Measurements from ENCODE around the gene STX1B.
"Not testable (repeated sequence)": the region's sequence is repeated elsewhere in the genome, so short reads cannot be mapped to it uniquely, and the experiment has no call there.

Gene STX1B

GRCh38 chr16:30951750-30952149 lies 58.7 kb downstream of the STX1B start:
- DNase-seq (ENCODE audit: low read depth) = peak; percentile 93

DNA sequence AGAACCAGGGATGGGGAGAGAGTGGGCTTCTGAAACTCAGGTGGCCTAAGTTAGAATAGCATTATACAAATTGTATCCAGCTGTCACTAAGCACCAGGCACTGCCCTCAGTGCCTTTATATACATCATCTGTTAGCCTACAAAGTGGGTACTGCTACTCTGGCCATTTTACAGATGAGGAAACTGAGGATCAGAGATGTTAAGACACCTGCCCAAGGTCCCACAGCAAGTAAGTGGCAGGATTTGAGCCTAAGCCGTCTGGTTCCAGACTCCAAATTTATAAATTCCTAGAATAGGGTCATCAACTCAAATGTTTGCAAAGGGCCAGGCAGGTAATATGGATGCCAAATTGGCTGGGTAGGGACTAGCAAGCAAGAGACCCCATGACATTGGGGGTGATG lies 59.2 kb downstream of the STX1B start:
- DNase-seq (ENCODE audit: low read depth) = no peak

DNA sequence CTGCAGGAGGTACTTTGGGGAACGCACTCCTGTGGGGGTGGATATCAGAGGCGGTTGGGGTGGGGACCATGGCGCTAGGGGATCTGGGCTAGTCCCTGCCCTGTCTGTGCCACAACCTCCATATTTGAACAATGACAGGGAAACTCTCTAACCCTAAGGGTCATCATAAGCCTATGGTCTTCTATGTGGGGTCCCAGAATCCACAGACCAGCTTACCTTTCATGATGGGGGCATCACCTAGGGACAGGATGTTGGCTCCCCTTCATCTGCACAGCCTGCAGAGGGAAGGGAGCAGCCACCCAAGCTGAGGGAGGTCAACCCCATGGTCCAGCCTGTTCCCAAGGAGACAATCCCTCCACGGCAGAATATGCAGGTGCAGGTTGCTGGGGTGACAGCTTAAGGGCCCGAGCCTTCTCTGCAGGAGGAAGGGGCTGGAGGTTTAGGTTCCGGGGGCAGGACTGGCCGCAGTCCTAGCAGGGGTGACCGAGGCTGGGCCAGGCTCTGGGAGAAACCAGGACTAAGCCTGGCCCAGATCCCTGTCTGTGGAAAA lies 59.8 kb downstream of the STX1B start:
- no peak for DNase-seq (ENCODE audit: low read depth)

- peak; percentile 90 for DNase-seq (ENCODE audit: low read depth)
Observed at GRCh38 chr16:30949650-30950515, 60.6 kb downstream of the STX1B start.

- DNase-seq (ENCODE audit: low read depth) = peak; percentile 67
Observed at GRCh38 chr16:30948667-30949649, 61.5 kb downstream of the STX1B start, which contains the start of gene ORAI3. Gene ORAI3 (plus strand): TSS chr16:30949068. CDS start chr16:30949290, 222 bp downstream.

GRCh38 chr16:30947859-30948666 lies 62.4 kb downstream of the STX1B start:
- peak; percentile 99 for DNase-seq (ENCODE audit: low read depth)

DNA sequence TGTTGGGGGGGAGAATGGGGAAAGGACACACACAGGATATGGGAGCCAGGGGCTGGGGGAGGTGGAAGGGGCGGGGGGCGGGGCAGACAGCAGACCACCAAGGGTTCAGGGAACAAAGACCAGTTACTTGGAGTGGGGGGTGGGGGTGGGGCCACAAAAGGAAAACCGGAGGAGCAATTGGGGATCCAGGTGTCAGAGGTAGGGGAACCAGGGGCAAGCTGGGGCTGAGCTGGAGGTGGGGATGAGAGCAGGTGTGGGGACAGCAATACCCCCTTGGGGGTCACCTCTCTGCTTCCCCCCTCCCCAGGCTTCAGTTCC lies 62.9 kb downstream of the STX1B start:
- DNase-seq (ENCODE audit: low read depth) = no peak

DNA sequence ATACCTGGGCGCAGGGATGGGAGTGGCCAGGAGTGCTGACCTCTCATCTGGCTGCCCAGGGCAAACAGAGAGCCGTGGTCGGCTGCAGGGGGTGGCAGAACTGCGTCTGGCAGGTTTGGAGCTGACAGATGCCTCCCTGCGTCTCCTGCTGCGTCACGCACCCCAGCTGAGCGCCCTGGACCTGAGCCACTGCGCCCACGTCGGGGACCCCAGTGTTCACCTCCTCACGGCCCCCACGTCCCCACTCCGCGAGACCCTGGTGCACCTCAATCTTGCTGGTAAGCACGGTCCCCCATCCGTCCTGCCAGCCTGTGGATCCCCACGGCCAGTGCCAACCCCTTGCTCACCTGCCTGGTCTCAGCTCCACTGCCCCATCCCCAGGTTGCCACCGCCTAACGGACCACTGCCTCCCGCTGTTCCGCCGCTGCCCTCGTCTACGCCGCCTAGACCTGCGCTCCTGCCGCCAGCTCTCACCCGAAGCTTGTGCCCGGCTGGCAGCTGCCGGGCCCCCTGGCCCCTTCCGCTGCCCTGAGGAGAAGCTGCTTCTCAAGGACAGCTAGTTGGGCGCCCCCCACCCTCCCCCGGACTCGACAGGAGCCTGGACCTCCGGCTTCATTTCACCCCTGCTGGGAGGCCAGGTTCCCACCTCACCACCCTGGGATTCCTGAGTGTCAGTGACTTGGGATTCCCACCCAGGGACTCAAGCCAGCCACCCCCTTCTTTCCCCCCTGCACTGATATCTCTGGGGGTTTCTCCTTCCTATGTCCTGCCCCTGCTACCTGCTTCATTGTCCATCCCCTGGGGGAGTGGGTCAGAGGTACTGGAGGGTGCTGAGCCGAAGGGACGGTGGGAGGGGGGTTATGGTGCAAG lies 63.5 kb downstream of the STX1B start:
- no peak for DNase-seq (ENCODE audit: low read depth)

DNA sequence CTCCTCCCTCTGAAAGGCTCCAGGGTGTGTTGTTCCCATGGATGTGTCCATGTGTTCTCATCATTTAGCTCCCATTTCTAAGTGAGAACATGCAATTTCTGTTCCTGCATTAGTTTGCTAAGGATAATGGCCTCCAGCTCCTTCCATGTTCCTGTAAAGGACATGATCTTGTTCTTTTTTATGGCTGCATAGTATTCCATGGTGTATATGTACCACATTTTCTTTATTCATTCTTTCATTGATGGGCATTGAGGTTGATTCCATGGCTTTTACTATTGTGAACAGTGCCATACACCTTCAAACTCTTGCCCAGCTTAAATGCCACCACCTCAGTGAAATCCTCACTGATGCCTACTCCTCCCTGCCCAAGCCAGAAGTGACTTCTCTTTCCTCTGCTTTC lies 66.1 kb downstream of the STX1B start:
- DNase-seq (ENCODE audit: low read depth) = no peak

- DNase-seq (ENCODE audit: low read depth) = no peak
Observed at GRCh38 chr16:30942426-30942806, 68.0 kb downstream of the STX1B start.

DNA sequence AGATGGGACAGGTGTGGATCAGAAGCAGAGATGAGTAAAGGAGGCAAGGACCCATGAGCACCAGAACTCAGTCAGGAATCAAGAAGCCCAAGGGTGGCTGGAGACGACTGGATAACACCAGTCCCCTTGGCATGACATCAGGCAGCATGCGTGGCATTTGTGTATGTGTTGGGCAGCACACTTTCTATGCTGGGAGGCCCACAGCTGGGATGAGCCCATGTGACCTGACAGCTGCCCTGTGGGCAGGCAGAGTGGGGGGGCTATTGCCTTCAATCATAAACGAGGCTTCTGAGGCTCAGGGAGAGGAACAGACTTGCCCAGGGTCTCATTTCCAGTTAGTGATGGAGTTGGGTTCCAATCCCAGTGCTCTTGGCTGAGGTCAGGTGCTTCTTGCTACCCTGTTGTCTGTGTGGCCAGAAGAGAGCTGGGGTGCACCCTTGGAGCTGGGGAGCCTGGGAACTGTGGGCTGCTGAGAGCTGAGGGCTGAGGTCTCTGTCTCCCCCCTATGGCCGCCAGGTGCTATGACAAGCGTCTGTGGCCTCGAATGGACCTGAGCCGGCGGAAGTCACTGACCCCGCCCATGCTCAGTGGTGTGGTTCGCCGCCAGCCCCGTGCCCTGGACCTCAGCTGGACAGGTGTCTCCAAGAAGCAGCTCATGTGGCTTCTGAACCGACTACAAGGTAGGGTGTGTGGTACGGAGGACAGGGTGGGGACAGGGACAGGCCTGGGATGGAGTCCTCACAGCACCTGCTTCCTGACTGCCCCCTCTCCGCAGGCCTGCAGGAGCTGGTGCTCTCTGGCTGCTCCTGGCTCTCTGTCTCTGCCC lies 68.6 kb downstream of the STX1B start:
- peak; percentile 46 for DNase-seq (ENCODE audit: low read depth)

DNA sequence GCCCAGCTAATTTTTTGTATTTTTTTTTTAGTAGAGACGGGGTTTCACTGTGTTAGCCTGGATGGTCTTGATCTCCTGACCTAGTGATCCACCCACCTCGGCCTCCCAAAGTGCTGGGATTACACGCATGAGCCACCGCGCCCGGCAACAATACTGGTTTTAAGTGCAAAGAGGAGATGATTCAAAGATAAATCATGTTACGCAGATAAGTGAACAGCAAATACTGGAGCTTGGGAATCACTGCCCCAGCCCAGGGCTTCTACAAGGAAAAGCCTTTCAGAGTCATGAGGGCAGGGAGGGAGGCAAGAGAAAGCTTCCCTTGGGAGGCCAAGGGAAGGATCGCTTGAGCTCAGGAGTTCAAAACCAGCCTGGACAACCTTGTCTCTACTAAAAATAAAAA lies 70.9 kb downstream of the STX1B start:
- not testable (repeated sequence) for DNase-seq (ENCODE audit: low read depth)

All from fibroblast of gingiva (primary cell).